22Rv1 (cell line): Measurements from ENCODE around the gene ALPI.

Source experiments
- H3K27ac ChIP-seq: fragments of 450-650 bp; 2 replicates; pipeline ENCODE4 v1.5.1; 2017
- ZFX ChIP-seq: fragments of 450-650 bp; IDR thresholded peaks from 2 replicates; pipeline ENCODE4 v1.6.1; 2017; ENCODE audit warnings: antibody characterized with exemption, borderline replicate concordance
- TF ChIP-seq, protein P1 (sequence below): fragments of 450-650 bp; IDR thresholded peaks from 2 replicates; pipeline ENCODE4 v1.5.1; 2017; ENCODE audit warnings: mild to moderate bottlenecking

ALPI gene

DNA sequence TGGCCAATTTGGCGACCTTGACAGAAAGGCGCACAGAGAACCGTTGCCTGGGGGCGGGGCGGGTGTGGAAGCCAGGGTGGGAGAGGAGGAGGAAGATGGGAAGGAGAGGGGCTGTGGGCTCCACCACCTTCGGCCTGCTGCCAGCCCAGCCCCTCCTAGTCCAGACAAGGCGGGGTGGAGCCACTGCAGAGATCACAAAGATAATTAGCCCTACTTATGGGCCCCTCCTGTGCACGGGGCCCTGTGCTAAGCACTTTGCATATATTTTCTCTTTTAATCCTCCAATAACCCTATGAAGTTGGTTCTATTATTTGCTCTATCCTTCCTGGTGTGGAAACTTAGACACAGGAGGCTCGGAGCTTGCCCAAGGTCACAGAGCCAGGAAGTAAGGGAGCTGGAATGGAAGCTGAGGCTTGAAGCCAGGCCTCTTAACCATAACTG lies 45.4 kb downstream of the ALPI start:
- no peak for TF ChIP-seq ZFX
- TF ChIP-seq, protein P1, sequence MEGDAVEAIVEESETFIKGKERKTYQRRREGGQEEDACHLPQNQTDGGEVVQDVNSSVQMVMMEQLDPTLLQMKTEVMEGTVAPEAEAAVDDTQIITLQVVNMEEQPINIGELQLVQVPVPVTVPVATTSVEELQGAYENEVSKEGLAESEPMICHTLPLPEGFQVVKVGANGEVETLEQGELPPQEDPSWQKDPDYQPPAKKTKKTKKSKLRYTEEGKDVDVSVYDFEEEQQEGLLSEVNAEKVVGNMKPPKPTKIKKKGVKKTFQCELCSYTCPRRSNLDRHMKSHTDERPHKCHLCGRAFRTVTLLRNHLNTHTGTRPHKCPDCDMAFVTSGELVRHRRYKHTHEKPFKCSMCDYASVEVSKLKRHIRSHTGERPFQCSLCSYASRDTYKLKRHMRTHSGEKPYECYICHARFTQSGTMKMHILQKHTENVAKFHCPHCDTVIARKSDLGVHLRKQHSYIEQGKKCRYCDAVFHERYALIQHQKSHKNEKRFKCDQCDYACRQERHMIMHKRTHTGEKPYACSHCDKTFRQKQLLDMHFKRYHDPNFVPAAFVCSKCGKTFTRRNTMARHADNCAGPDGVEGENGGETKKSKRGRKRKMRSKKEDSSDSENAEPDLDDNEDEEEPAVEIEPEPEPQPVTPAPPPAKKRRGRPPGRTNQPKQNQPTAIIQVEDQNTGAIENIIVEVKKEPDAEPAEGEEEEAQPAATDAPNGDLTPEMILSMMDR: no peak
- H3K27ac ChIP-seq: no peak overlapping the region

DNA sequence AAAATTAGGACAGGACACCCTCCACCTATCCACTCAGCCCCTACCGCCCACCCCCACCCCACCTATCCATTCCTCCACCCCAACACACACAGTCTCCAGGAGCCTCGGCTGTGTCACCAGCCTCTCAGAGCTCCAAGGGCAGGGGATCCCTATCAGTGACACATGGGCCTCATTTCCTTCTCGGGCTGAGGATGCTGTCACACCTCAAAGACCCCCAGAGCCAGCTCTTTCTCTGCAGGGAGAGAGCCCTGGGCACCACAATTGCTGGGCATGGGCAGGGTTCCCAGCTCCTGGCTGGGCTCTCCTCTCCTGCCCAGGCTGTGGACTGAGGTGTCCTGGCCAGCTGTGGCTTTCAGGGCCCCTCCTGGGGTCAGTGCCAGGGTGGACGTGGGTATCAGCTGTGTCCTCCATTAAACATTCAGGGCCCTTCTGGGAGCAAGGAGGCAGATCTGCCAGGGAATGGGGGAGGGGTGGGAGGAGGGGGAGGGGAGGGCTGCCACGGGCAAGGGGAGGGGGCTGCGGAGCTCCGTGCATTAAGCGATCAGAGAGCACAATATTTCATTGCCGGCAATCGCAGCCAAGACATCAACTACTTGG lies 45.9 kb downstream of the ALPI start:
- no peak overlapping the region for H3K27ac ChIP-seq
- TF ChIP-seq, protein P1: no peak

DNA sequence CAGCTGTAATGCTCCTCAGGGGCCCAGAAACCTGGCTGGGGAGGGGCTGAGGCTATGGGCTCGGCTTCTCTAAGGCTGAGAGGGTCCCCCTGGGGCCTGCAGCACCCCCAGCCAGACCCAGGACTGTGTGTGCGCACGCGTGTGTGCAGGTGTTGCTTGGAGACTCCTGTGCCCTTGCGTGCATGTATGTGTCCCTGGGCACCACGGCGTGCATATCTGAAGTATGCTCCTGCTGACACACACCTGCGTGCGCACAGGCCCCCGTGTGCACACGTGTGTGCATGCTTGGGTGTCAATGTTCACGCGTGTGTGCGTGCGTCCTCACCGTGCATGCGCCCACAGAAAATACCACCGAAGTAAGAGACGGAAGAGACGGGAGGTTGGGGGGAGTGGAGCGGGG lies 46.6 kb downstream of the ALPI start:
- H3K27ac ChIP-seq: no peak overlapping the region
- TF ChIP-seq, protein P1: no peak
- TF ChIP-seq ZFX: no peak

DNA sequence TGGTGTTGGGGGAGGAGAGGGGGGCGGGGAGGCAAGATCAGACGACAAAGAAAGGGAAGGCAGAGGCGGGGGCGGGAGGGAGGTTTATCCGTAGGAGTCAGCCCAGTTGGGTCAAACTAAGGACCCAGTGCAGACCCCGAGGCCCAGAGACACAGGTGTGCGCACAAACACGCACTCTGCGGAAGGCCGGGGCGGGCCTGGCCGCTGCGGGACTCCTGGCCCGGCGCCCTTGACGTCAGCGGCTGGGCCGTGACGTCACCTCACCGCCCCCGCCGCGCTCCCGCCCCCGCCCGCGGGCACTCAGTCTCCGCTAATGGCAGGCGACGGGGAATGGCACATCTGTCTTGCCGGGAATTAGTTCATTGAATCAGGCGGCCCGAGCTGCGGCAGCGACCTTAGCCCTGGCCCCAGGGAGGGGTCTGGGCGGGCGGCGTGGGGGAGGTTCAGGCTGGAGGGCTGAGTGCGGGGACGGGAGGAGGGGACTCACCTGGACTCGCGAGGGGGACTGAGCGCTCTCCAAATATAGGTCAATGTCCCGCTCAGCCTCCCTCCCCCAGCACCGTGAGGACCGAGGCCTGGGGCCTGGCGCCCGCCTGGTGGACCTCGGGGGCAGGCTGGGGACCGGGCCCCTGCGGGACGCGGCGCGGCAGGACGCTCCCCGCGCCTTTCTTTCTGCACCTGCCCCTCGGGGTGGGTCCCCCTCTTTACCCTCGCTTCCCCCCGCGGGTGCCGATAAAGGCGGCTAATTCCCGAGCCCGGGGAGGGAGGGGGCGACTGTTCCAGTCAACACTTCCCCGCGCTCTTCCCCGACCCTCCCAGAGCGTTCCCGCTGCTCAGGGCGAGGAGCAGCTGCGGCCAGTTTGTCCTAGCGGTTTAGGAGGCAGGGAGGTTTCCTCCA lies 47.2 kb downstream of the ALPI start:
- H3K27ac ChIP-seq: no peak overlapping the region
- TF ChIP-seq, protein P1: no peak
- no peak for TF ChIP-seq ZFX

DNA sequence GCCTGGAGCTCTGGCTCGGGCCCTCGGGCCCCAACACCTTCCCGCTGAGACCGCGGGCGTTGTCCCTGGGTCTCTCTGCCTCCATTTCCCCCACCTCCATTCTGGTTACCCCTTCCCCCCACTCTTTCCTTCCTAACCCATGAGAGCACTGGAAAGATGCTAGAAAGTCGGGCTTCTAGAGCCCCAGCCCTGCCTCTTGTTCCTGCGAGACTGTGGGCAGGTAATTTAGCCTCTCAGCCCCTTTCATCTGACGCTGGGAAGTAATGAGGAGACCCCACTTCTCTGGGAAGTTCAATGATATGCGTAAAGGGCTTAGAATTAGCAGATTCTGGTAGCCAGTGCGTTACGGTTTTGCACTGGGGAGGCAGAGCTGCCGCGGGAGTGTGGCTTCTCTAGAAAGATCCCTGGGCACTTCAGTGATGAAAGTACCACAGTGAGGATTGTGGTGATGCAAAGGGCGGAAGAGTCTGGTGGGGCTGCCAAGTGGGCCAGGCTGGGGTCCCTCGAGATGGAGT lies 47.9 kb downstream of the ALPI start:
- no peak overlapping the region for H3K27ac ChIP-seq
- TF ChIP-seq, protein P1: no peak
- no peak for TF ChIP-seq ZFX

DNA sequence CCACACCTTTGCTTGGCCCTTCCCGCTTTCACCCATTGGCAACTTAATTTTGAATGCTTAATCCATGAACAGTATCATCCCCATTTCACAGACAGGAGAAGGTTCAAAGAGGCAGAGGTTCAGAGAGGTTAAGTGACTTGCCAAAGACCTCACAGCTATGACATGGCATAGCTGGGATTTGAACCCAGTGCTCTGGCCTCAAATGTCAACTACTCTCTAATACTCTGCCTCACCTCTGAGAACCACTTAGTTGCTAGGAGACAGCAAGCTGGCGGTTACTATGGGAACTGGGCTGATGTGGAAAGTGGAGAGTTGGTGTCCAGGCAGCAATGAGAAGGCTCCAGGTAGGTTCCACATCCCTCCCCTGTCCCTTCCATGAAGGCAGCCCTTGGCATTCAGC lies 48.5 kb downstream of the ALPI start:
- H3K27ac ChIP-seq: no peak overlapping the region
- TF ChIP-seq, protein P1: no peak
- TF ChIP-seq ZFX: no peak

DNA sequence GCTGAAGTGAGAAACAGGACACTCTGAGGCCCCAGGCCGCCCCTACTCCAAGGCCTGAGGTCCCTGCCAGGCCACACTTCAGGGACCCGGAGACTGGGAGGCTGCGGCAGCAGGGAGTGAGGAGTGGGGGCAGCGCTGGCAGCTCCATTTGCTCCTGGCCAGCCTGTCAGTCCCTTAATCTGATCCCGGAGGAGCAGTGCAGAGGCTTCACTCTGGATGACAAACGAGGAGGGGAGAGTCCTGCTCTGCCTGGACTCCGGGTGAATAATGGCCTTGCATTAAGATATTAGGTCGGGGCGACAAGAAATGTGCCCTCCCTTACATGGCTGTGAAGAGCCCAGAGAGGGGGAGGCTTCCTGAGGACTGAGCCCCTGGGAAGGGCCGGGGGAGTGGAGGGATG lies 49.9 kb downstream of the ALPI start:
- H3K27ac ChIP-seq: no peak overlapping the region
- TF ChIP-seq ZFX: no peak
- TF ChIP-seq, protein P1: no peak
